A549 (cell line): ENCODE data around the gene TIMMDC1. TPM values are rescaled to one million over a fixed set of nuclear protein-coding genes. Genes with fewer than 3 reads are reported as not detected.

Source experiments
- ATAC-seq, 2 experiments: fragments of 200-7000 bp in 1 of 2; fragments of >200 bp in 1 of 2; cut with Nextera tagmentation in 1 of 2; cut with Tn5 transposase in 1 of 2; 3 replicates each; pipeline versions ENCODE4 v1.8.0 to v1.9.1; 2018 to 2020; ENCODE audit warnings: mild to moderate bottlenecking in 1 of 2, moderate library complexity in 1 of 2
- CTCF ChIA-PET: fragments of 300-600 bp; sonication (Branson Sonifier 250); formaldehyde crosslinking; extraction: SDS; loops from one replicate; lab custom pipeline; 2021; ENCODE audit warnings: antibody characterized with exemption, inconsistent platforms; lab: Yijun Ruan, JAX
- POLR2A ChIA-PET: fragments of 350-600 bp; formaldehyde crosslinking; extraction: SDS; loops from one replicate; lab custom pipeline; 2021; ENCODE audit warnings: antibody characterized with exemption, inconsistent platforms; lab: Yijun Ruan, JAX
- DNase-seq, 2 experiments: peaks; one replicate each; pipeline versions ENCODE4 v3.0.0 to v3.0.0-alpha.2; 2011 to 2016; ENCODE audit warnings: low read depth in 1 of 2, low spot score in 1 of 2
- FAIRE-seq: peaks from 2 replicates; lab custom pipeline; 2011; peaks lifted over from hg19 to GRCh38; lab: Jason Lieb, UNC
- H3K27ac ChIP-seq, 2 experiments: fragments of >200 bp; sonication (Bioruptor Twin); formaldehyde crosslinking; 3 replicates each; pipeline ENCODE4 v1.5.1; 2016 to 2017
- H3K4me1 ChIP-seq: fragments of >200 bp; sonication (Bioruptor Twin); formaldehyde crosslinking; 3 replicates; pipeline ENCODE4 v1.6.1; 2016
- H3K4me2 ChIP-seq: fragments of >200 bp; sonication (Bioruptor Twin); formaldehyde crosslinking; 3 replicates; pipeline ENCODE4 v1.6.1; 2016
- H3K4me3 ChIP-seq: fragments of >200 bp; sonication (Bioruptor Twin); formaldehyde crosslinking; 3 replicates; pipeline ENCODE4 v1.5.1; 2016
- H3K9me3 ChIP-seq: fragments of >200 bp; sonication (Bioruptor Twin); formaldehyde crosslinking; 3 replicates; pipeline ENCODE4 v1.6.1; 2016
- ATOH8 ChIP-seq: fragments of 250-450 bp; sonication (Bioruptor Pico); IDR thresholded peaks from 2 replicates; pipeline ENCODE4 v1.5.0; 2020; ENCODE audit warnings: low read depth, mild to moderate bottlenecking, moderate library complexity
- BHLHE40 ChIP-seq: IDR thresholded peaks from 2 replicates; pipeline ENCODE4 v1.6.1; 2012; ENCODE audit warnings: low read depth, low read length, inconsistent platforms
- CEBPB ChIP-seq, 2 experiments: fragments of >200 bp in 1 of 2; sonication (Bioruptor Twin) in 1 of 2; formaldehyde crosslinking in 1 of 2; IDR thresholded peaks; 2 replicates each; pipeline ENCODE4 v1.6.1; 2012 to 2016
- CHD4 ChIP-seq: fragments of 200-600 bp; sonication (generic); IDR thresholded peaks from 2 replicates; pipeline ENCODE4 v1.6.1; 2016; ENCODE audit warnings: antibody characterized with exemption, mild to moderate bottlenecking, borderline replicate concordance
- E2F6 ChIP-seq: IDR thresholded peaks from 2 replicates; pipeline ENCODE4 v1.6.1; 2012; ENCODE audit warnings: low read depth, borderline replicate concordance
- EHMT2 ChIP-seq: fragments of 200-600 bp; sonication (generic); IDR thresholded peaks from 2 replicates; pipeline ENCODE4 v1.6.1; 2016; ENCODE audit warnings: antibody characterized with exemption, low read depth, mild to moderate bottlenecking, moderate library complexity
- ELK1 ChIP-seq: fragments of 150-350 bp; IDR thresholded peaks from 2 replicates; pipeline ENCODE4 v1.6.1; 2014; ENCODE audit warnings: low read depth, mild to moderate bottlenecking, low read length
- EP300 ChIP-seq, 2 experiments: fragments of >200 bp; sonication (Bioruptor Twin); formaldehyde crosslinking; IDR thresholded peaks; 2 replicates in 1 of 2; 3 replicates in 1 of 2; pipeline ENCODE4 v1.6.1; 2016 to 2017
- FOSB ChIP-seq: fragments of 250-450 bp; sonication (Bioruptor Pico); IDR thresholded peaks from 2 replicates; pipeline ENCODE4 v1.5.0; 2020; ENCODE audit warnings: mild to moderate bottlenecking, moderate library complexity
- FOSL2 ChIP-seq, 2 experiments: fragments of 450-650 bp in 1 of 2; fragments of >200 bp in 1 of 2; sonication (Bioruptor Twin) in 1 of 2; formaldehyde crosslinking; IDR thresholded peaks; 2 replicates each; pipeline versions ENCODE4 v1.5.0 to v1.6.1; 2016 to 2020; ENCODE audit warnings: mild to moderate bottlenecking in 1 of 2, moderate library complexity in 1 of 2
- GATA3 ChIP-seq: IDR thresholded peaks from 2 replicates; pipeline ENCODE4 v1.6.1; 2012; ENCODE audit warnings: borderline replicate concordance
- HOXB13 ChIP-seq: fragments of 250-450 bp; sonication (Bioruptor Pico); IDR thresholded peaks from 2 replicates; pipeline ENCODE4 v1.5.0; 2020; ENCODE audit warnings: low read depth, mild to moderate bottlenecking, moderate library complexity
- HOXB5 ChIP-seq: fragments of 250-450 bp; sonication (Bioruptor Pico); IDR thresholded peaks from 2 replicates; pipeline ENCODE4 v1.5.0; 2020; ENCODE audit warnings: mild to moderate bottlenecking, moderate library complexity
- JUN ChIP-seq, 2 experiments: fragments of >200 bp; sonication (Bioruptor Twin); formaldehyde crosslinking; IDR thresholded peaks; 2 replicates in 1 of 2; 3 replicates in 1 of 2; pipeline ENCODE4 v1.6.1; 2016 to 2017
- JUNB ChIP-seq: fragments of >200 bp; sonication (Bioruptor Twin); formaldehyde crosslinking; IDR thresholded peaks from 2 replicates; pipeline ENCODE4 v1.6.1; 2016
- MAFK ChIP-seq: fragments of 450-650 bp; IDR thresholded peaks from 2 replicates; pipeline ENCODE4 v1.6.1; 2014; ENCODE audit not compliant: partially characterized antibody
- MAZ ChIP-seq: fragments of 150-350 bp; IDR thresholded peaks from 2 replicates; pipeline ENCODE4 v1.6.1; 2014; ENCODE audit warnings: antibody characterized with exemption, low read depth, low read length, borderline replicate concordance
- MYC ChIP-seq: IDR thresholded peaks from 2 replicates; pipeline ENCODE4 v1.6.1; 2012; ENCODE audit warnings: mild to moderate bottlenecking, inconsistent platforms, low read length, improper control_type of control experiment, borderline replicate concordance
- PBX3 ChIP-seq: IDR thresholded peaks from 2 replicates; pipeline ENCODE4 v1.6.1; 2012
- POLR2AphosphoS2 ChIP-seq: conservative IDR thresholded peaks from 2 replicates; pipeline ENCODE4 v1.6.1; 2012; ENCODE audit warnings: low read length, improper control_type of control experiment, inconsistent platforms
- REST ChIP-seq: fragments of 200-600 bp; sonication (generic); IDR thresholded peaks from 2 replicates; pipeline ENCODE4 v1.6.1; 2016; ENCODE audit warnings: antibody characterized with exemption, mild to moderate bottlenecking, moderate library complexity
- RFX5 ChIP-seq: fragments of 450-650 bp; IDR thresholded peaks from 2 replicates; pipeline ENCODE4 v1.7.1; 2014; ENCODE audit warnings: antibody characterized with exemption, mild to moderate bottlenecking, moderate library complexity
- RNF2 ChIP-seq: fragments of 200-600 bp; sonication (generic); IDR thresholded peaks from 2 replicates; pipeline ENCODE4 v1.6.1; 2016; ENCODE audit warnings: low read depth, mild to moderate bottlenecking, antibody characterized with exemption, moderate library complexity, borderline replicate concordance
- ZFP36 ChIP-seq: fragments of 450-650 bp; IDR thresholded peaks from 2 replicates; pipeline ENCODE4 v1.6.1; 2014; ENCODE audit warnings: borderline replicate concordance; ENCODE audit not compliant: partially characterized antibody
- ZSCAN20 ChIP-seq: fragments of 250-450 bp; sonication (Bioruptor Pico); IDR thresholded peaks from 2 replicates; pipeline ENCODE4 v1.8.0; 2022; ENCODE audit warnings: mild to moderate bottlenecking, moderate library complexity
- WGBS: methylation state at CpG from one replicate; pipeline ENCODE4 v1.1.6; 2017; ENCODE audit errors: missing lambda C conversion rate; 5-methylcytosine and 5-hydroxymethylcytosine counted together
- polyA plus RNA-seq, 4 experiments: library from polyadenylated mRNA; depleted of rRNA in 3 of 4; stranded (reverse); fragments of >200 nt; fragmentation: RNase III in 1 of 4; extraction: RNeasy Plus Mini Kit Qiagen cat#74134 plus additional on column Dnase treatment in 1 of 4; gene quantifications; 2 replicates in 3 of 4; 3 replicates in 1 of 4; pipeline ENCODE4 v1.2.3, GENCODE V29; 2011 to 2017

The TIMMDC1 gene
- polyA plus RNA-seq, 2 of the 4 experiments (the other 2 are of a cell fraction), result 90.1 to 135 TPM

GRCh38 chr3:119543147-119543546 lies 44.8 kb downstream of the TIMMDC1 start:
- H3K9me3 ChIP-seq, result 0 out of 3 replicates have a peak, but pooled peaks cover 3% of the 10 kb centered on the region
- no peaks in the 10 kb centered on the region for H3K4me1 ChIP-seq
- TF ChIP-seq FOSB (CRISPR knock-in tag) (no peak), HOXB13 (CRISPR knock-in tag) (no peak), E2F6 (no peak), MAFK (no peak), ATOH8 (CRISPR knock-in tag) (no peak), EHMT2 (no peak), ELK1 (no peak), REST (no peak), JUNB (no peak), ZFP36 (no peak), CHD4 (no peak), MAZ (no peak), RFX5 (no peak), ZSCAN20 (CRISPR knock-in tag) (no peak)
- WGBS, result 88% methylated on average over 7 of the region's 7 CpGs
- ChIA-PET CTCF (interaction anchor here (0.7 kb wide), 1 partner anchor 44 kb away, joined by 4 read pairs; no protein-coding TSS in a partner anchor), POLR2A (interaction anchor here (0.7 kb wide), 1 partner anchor 36 kb away, joined by 3 read pairs; no protein-coding TSS in a partner anchor)
- ATAC-seq, result no peak
- H3K27ac ChIP-seq, result no peak overlapping the region
- no peak for FAIRE-seq
- no peak overlapping the region for H3K4me2 ChIP-seq
- DNase-seq, result no peak
- no peak overlapping the region for H3K4me3 ChIP-seq

GRCh38 chr3:119547227-119547626 lies 48.9 kb downstream of the TIMMDC1 start:
- FAIRE-seq (no peak), DNase-seq (no peak), ATAC-seq (no peak)
- Histone ChIP-seq H3K4me2 (no peak overlapping the region), H3K4me3 (no peak overlapping the region), H3K27ac (no peak overlapping the region), H3K4me1 (no peaks in the 10 kb centered on the region), H3K9me3 (0 out of 3 replicates have a peak, but pooled peaks cover 3% of the 10 kb centered on the region)
- POLR2A ChIA-PET, result no interaction called here
- 52% methylated on average over 1 of the region's 1 CpG for WGBS
- TF ChIP-seq MYC (no peak), POLR2AphosphoS2 (no peak), PBX3 (no peak), CEBPB (IDR thresholded peaks at IDR 0.05) (no peak), BHLHE40 (no peak), FOSL2 (IDR thresholded peaks at IDR 0.05) (no peak), FOSL2 (CRISPR knock-in tag; IDR thresholded peaks at IDR 0.05) (no peak), RNF2 (no peak), EP300 (IDR thresholded peaks at IDR 0.05) (no peak), JUN (IDR thresholded peaks at IDR 0.05) (no peak), GATA3 (no peak), HOXB5 (no peak)
- CTCF ChIA-PET, result interaction anchor here (0.9 to 1.2 kb wide), 2 partner anchors 13 to 141 kb away, joined by 3 to 4 read pairs; no protein-coding TSS in a partner anchor
